Neural progenitor cell (in vitro differentiated cells): ENCODE measurements around the gene ZC3H12D. TPM values are rescaled to one million over a fixed set of nuclear protein-coding genes. Genes with fewer than 3 reads are reported as not detected.
"Not testable (repeated sequence)": the region's sequence is repeated elsewhere in the genome, so short reads cannot be mapped to it uniquely, and the experiment has no call there.

Experiments used
- DNase-seq: peaks from one replicate; pipeline ENCODE4 v3.0.0-alpha.2; 2016; ENCODE audit warnings: low spot score
- H2AFZ ChIP-seq: fragments of 200-600 bp; sonication (generic); replicated peaks from 2 replicates; pipeline ENCODE4 v1.6.1; 2016; ENCODE audit warnings: antibody characterized with exemption
- H3F3A ChIP-seq: fragments of 200-600 bp; sonication (generic); 2 replicates; pipeline ENCODE4 v1.6.1; 2016; ENCODE audit warnings: antibody characterized with exemption, low read depth
- H3K27ac ChIP-seq: fragments of 200-600 bp; sonication (generic); 2 replicates; pipeline ENCODE4 v1.5.1; 2016; ENCODE audit warnings: mild to moderate bottlenecking
- H3K27me3 ChIP-seq: fragments of 200-600 bp; sonication (generic); 2 replicates; pipeline ENCODE4 v1.6.1; 2016; ENCODE audit warnings: mild to moderate bottlenecking, moderate library complexity
- H3K36me3 ChIP-seq: fragments of 200-600 bp; sonication (generic); 2 replicates; pipeline ENCODE4 v1.5.1; 2016
- H3K4me1 ChIP-seq: fragments of 200-600 bp; sonication (generic); 2 replicates; pipeline ENCODE4 v1.6.1; 2016; ENCODE audit warnings: mixed run types
- H3K4me2 ChIP-seq: fragments of 200-600 bp; sonication (generic); 2 replicates; pipeline ENCODE4 v1.6.1; 2016
- H3K4me3 ChIP-seq: fragments of 200-600 bp; sonication (generic); 2 replicates; pipeline ENCODE4 v1.5.1; 2016
- H3K79me2 ChIP-seq: fragments of 200-600 bp; sonication (generic); 2 replicates; pipeline ENCODE4 v1.6.1; 2016; ENCODE audit warnings: low read depth
- H3K9ac ChIP-seq: fragments of 200-600 bp; sonication (generic); 2 replicates; pipeline ENCODE4 v1.6.1; 2016
- H3K9me3 ChIP-seq: fragments of 200-600 bp; sonication (generic); 2 replicates; pipeline ENCODE4 v1.5.1; 2016; ENCODE audit warnings: low read depth
- H4K20me1 ChIP-seq: fragments of 200-600 bp; sonication (generic); 2 replicates; pipeline ENCODE4 v1.6.1; 2016; ENCODE audit warnings: low read depth
- H3K27ac Mint-ChIP-seq: 3 replicates; pipeline ENCODE4 v1.8.0; 2021; ENCODE audit warnings: mixed read lengths
- H3K27me3 Mint-ChIP-seq: 2 replicates; pipeline ENCODE4 v1.8.0; 2022; ENCODE audit warnings: low read depth, mild to moderate bottlenecking, inconsistent platforms, moderate library complexity, mixed read lengths; ENCODE audit not compliant: insufficient read depth
- H3K36me3 Mint-ChIP-seq: 3 replicates; pipeline ENCODE4 v1.8.0; 2021; ENCODE audit warnings: mixed read lengths
- H3K4me1 Mint-ChIP-seq: 3 replicates; pipeline ENCODE4 v1.8.0; 2021; ENCODE audit warnings: mixed read lengths
- H3K4me3 Mint-ChIP-seq: 3 replicates; pipeline ENCODE4 v1.8.0; 2021; ENCODE audit warnings: mild to moderate bottlenecking, moderate library complexity, mixed read lengths
- H3K9me3 Mint-ChIP-seq: 3 replicates; pipeline ENCODE4 v1.8.0; 2020; ENCODE audit warnings: mixed read lengths
- EZH2 ChIP-seq: fragments of 200-600 bp; sonication (generic); IDR thresholded peaks from 2 replicates; pipeline ENCODE4 v1.6.1; 2017; ENCODE audit warnings: antibody characterized with exemption, mild to moderate bottlenecking, moderate library complexity
- EZH2phosphoT487 ChIP-seq: fragments of 200-600 bp; sonication (generic); IDR thresholded peaks from 2 replicates; pipeline ENCODE4 v1.6.1; 2017; ENCODE audit warnings: antibody characterized with exemption
- total RNA-seq: library from RNA; depleted of rRNA; stranded (reverse); fragments of >200 nt; gene quantifications from 2 replicates; pipeline ENCODE4 v1.2.3, GENCODE V29; 2015; ENCODE audit warnings: low replicate concordance
- TF ChIP-seq, protein P1 (sequence below): fragments of 200-600 bp; sonication (generic); IDR thresholded peaks from 2 replicates; pipeline ENCODE4 v1.5.1; 2017; ENCODE audit warnings: antibody characterized with exemption, mild to moderate bottlenecking

The ZC3H12D gene
- total RNA-seq, 1 donor from 2014 or later, result not detected

DNA sequence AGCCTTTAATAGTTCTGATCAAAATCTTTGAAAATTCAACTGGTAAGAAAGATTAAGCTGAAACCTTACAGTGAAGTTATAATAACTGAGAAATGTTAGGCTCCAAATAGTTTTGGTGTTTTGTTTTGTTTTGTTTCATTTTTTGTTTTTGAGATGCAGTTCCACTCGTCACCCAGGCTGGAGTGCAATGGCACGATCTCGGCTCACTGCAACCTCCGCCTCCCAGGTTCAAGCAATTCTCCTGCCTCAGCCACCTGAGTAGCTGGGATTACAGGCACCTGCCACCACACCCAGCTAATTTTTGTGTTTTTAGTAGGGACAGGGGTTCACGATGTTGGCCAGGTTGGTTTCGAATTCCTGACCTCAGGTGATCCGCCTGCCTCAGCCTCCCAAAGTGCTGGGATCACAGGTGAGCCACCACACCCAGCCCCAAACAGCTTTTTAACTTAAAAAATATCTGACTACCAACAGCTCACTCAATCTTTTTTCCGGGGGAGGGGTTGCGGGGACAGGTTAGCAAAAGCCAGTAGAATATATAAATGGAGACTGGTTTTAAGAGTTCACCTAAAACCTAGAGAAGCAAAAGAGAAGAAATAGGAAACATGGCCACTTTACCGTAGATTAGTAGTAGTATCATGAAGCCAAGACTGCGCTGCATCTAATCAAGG lies 10.7 kb upstream of the ZC3H12D start:
- not testable (repeated sequence) for H3F3A ChIP-seq, H3K4me1 ChIP-seq, H3K27ac Mint-ChIP-seq, H3K36me3 ChIP-seq, H3K4me2 ChIP-seq, H3K36me3 Mint-ChIP-seq, H3K9ac ChIP-seq, H3K27ac ChIP-seq, H3K27me3 ChIP-seq, H3K4me3 Mint-ChIP-seq, H3K4me3 ChIP-seq, DNase-seq, H3K79me2 ChIP-seq, H3K4me1 Mint-ChIP-seq, H3K9me3 Mint-ChIP-seq, H4K20me1 ChIP-seq, H2AFZ ChIP-seq, H3K9me3 ChIP-seq, H3K27me3 Mint-ChIP-seq

DNA sequence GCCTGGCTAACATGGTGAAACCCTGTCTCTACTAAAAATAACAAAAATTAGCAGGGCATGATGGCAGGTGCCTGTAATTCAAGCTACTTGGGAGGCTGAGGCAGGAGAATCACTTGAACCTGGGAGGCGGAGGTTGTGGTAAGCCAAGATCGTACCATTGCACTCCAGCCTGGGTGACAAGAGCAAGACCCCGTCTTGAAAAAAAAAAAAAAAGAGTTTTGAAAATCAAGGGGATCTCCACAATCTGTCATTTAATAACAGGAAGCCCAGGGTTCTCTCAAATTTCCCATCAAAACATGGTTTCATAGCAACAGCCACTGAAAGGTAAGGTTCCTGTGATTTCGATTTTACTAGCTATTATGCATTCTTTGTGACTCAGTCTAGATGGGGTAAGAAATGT lies 10.0 kb upstream of the ZC3H12D start:
- H3K79me2 ChIP-seq, H3K4me3 ChIP-seq, H3K9me3 Mint-ChIP-seq, H3K36me3 Mint-ChIP-seq, H3K27ac Mint-ChIP-seq, H3K4me1 Mint-ChIP-seq, H4K20me1 ChIP-seq, H3K4me1 ChIP-seq, H3K9me3 ChIP-seq, H2AFZ ChIP-seq, H3K27me3 Mint-ChIP-seq, H3K4me3 Mint-ChIP-seq, H3K27ac ChIP-seq, DNase-seq, H3K4me2 ChIP-seq, H3F3A ChIP-seq, H3K9ac ChIP-seq, H3K27me3 ChIP-seq, H3K36me3 ChIP-seq: not testable (repeated sequence)

DNA sequence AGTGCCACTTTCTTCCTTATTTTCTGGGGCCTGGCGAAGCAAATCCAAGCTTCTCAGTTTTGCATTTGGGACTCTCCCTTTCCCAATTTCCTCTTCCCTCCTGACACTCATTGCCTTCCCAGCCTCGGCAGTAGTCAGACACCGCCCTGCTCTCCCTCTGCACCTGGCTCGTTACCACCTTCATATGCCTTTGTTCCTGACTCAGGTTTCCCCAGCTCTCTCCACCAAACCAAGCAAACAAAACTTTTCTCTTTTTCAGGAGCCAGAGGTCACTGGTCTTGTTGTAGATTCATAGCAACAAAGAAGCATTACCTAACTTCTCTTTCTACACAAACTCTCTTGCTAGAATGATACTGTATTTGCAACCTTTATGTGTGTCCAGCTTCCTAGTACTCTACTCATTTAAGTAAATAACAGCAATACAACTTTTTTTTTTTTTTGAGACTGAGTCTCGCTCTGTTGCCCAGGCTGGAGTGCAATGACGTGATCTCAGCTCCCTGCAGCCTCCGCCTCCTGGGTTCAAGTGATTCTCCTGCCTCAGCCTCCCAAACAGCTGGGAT lies 9.0 kb upstream of the ZC3H12D start:
- H3K9me3 ChIP-seq, result no peaks in the 10 kb centered on the region
- no peaks in the 10 kb centered on the region for H3K79me2 ChIP-seq
- Mint-ChIP-seq H3K4me1 (no peaks in the 10 kb centered on the region), H3K9me3 (no peaks in the 10 kb centered on the region), H3K36me3 (no peaks in the 10 kb centered on the region), H3K27me3 (no peaks in the 10 kb centered on the region), H3K4me3 (no peak overlapping the region), H3K27ac (no peak overlapping the region)
- TF ChIP-seq EZH2phosphoT487 (no peak), EZH2 (no peak)
- TF ChIP-seq, protein P1, sequence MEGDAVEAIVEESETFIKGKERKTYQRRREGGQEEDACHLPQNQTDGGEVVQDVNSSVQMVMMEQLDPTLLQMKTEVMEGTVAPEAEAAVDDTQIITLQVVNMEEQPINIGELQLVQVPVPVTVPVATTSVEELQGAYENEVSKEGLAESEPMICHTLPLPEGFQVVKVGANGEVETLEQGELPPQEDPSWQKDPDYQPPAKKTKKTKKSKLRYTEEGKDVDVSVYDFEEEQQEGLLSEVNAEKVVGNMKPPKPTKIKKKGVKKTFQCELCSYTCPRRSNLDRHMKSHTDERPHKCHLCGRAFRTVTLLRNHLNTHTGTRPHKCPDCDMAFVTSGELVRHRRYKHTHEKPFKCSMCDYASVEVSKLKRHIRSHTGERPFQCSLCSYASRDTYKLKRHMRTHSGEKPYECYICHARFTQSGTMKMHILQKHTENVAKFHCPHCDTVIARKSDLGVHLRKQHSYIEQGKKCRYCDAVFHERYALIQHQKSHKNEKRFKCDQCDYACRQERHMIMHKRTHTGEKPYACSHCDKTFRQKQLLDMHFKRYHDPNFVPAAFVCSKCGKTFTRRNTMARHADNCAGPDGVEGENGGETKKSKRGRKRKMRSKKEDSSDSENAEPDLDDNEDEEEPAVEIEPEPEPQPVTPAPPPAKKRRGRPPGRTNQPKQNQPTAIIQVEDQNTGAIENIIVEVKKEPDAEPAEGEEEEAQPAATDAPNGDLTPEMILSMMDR, result no peak
- no peaks in the 10 kb centered on the region for H3K4me1 ChIP-seq
- H3K27me3 ChIP-seq, result no peaks in the 10 kb centered on the region
- H3K27ac ChIP-seq, result no peak overlapping the region
- no peaks in the 10 kb centered on the region for H3F3A ChIP-seq
- H3K4me3 ChIP-seq, result no peak overlapping the region
- no peaks in the 10 kb centered on the region for H3K36me3 ChIP-seq
- H3K9ac ChIP-seq, result no peak overlapping the region
- H4K20me1 ChIP-seq, result no peaks in the 10 kb centered on the region
- H3K4me2 ChIP-seq, result no peak overlapping the region
- H2AFZ ChIP-seq, result no peak overlapping the region
- DNase-seq, result no peak

DNA sequence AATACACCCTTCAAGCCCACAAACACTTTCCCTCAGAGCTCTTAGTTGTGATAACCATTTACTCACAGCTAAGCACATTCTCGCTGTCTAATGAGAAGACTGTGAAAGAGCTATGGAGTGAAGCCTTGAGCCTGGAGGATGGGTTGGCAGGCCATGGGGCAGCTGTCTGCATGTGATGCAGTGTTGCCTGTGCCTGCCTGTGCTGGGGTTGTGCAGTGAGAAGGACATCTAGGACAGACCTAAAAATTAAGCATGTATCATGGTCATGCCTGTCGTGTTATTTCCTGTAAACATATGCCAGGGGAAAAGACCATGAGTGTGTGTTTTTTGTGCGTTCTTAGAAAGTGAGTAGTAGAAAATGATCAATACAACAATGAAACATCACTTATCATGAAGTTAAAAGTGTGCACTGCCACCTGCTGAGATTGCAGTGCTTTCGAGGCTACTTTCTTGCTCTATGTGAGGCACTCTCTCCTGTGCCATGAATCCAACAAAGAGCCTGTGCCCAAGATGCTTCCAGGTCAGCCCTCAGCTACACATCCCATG lies 8.1 kb upstream of the ZC3H12D start:
- H2AFZ ChIP-seq, result no peak overlapping the region
- no peaks in the 10 kb centered on the region for H3K9me3 Mint-ChIP-seq
- no peaks in the 10 kb centered on the region for H3K27me3 Mint-ChIP-seq
- TF ChIP-seq EZH2phosphoT487 (no peak), EZH2 (no peak)
- TF ChIP-seq, protein P1, result no peak
- H3K9me3 ChIP-seq, result no peaks in the 10 kb centered on the region
- H3K36me3 Mint-ChIP-seq, result no peaks in the 10 kb centered on the region
- no peaks in the 10 kb centered on the region for H3K36me3 ChIP-seq
- no peaks in the 10 kb centered on the region for H3K4me1 ChIP-seq
- no peaks in the 10 kb centered on the region for H3K4me1 Mint-ChIP-seq
- no peak overlapping the region for H3K27ac Mint-ChIP-seq
- no peak overlapping the region for H3K4me3 Mint-ChIP-seq
- H3F3A ChIP-seq, result no peaks in the 10 kb centered on the region
- DNase-seq, result no peak
- no peak overlapping the region for H3K4me2 ChIP-seq
- H4K20me1 ChIP-seq, result no peaks in the 10 kb centered on the region
- H3K27me3 ChIP-seq, result no peaks in the 10 kb centered on the region
- no peak overlapping the region for H3K4me3 ChIP-seq
- H3K27ac ChIP-seq, result no peak overlapping the region
- H3K9ac ChIP-seq, result no peak overlapping the region
- H3K79me2 ChIP-seq, result no peaks in the 10 kb centered on the region
